NT2/D1 (cell line): ENCODE results near the gene COG8.

Source experiments
- YY1 ChIP-seq: IDR thresholded peaks from 2 replicates; pipeline ENCODE4 v1.6.1; 2011; ENCODE audit not compliant: insufficient read length, insufficient read depth
- ZNF274 ChIP-seq: IDR thresholded peaks from 2 replicates; pipeline ENCODE4 v1.6.1; 2011; ENCODE audit warnings: mild to moderate bottlenecking, low read depth, low read length

- no peak for TF ChIP-seq YY1
- no peak for TF ChIP-seq ZNF274
These were observed 27.1 kb upstream of the COG8 start for GRCh38 chr16:69366431-69366830.
